ENCODE measurements around the gene USP2.

USP2 gene

GRCh38 chr11:119307219-119307618 is 74.3 kb downstream of the USP2 start:
- no peak for DNase-seq (ENCODE audit: low read depth in 2 of 2)

- DNase-seq (ENCODE audit: low read depth in 2 of 2), result no peak
Observed at GRCh38 chr11:119306373-119306890, 75.1 kb downstream of the USP2 start.

GRCh38 chr11:119305556-119306372 is 75.7 kb downstream of the USP2 start:
- no peak for DNase-seq (ENCODE audit: low read depth in 2 of 2)

Measured in stimulated activated CD8-positive, alpha-beta memory T cell treated with anti-CD3 and anti-CD28 coated beads, Interleukin-15, amount 100 ng/mL, for 4 hours (primary cell).